Measurements from ENCODE around the gene YAP1.

DNA sequence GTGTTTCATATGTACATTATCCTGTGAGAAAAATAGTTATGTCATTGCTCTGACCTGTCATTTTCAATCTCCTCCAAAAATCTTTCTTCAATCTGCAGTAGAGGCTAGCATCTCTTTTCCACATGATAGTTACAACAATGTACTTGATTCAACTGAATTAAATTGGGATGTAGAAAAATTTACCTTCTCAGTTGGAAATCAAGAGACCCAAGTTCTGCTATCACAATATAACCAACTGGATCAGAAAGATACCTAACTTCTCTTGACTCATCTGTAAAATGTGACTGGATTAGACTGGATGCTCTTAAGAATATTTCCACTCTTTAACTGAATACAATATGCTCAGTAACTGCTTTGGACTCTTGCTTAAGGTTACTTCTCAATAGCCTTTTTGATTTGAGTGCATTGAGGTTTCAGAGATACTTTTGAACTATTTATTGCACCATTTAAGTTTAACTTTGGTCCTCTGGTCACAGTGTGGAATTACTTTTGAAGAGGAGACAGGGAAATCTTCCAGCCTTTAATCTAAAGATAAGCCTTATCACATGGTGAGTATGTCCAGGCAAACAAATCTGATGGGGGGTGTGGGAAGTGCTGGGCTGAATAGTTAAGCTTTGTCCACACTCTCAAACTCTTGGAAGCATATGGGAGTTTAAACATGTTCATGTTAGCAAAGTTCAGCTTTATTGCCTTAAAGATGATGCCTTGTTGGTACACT lies 82.3 kb downstream of the YAP1 start:
- no peak for TF ChIP-seq EZH2phosphoT487 (IDR thresholded peaks at IDR 0.05; ENCODE audit: insufficient read depth, low read depth)
- TF ChIP-seq EZH2 (IDR thresholded peaks at IDR 0.05; ENCODE audit: insufficient read depth, poor library complexity, severe bottlenecking): no peak
